Suprapubic skin (tissue), 4 donors: ENCODE data around the gene PFKFB2. TPM values are rescaled to one million over a fixed set of nuclear protein-coding genes. Genes with fewer than 3 reads are reported as not detected.

Experiments
- DNase-seq, 2 donors: peaks; one replicate each; pipeline ENCODE4 v3.0.0-alpha.2; 2019; ENCODE audit warnings: low spot score in 2 of 2
- H3K27ac ChIP-seq: fragments of 200-600 bp; sonication (generic); one replicate; pipeline ENCODE4 v1.5.1; 2019
- H3K27me3 ChIP-seq: fragments of 200-600 bp; sonication (generic); one replicate; pipeline ENCODE4 v1.5.1; 2019
- H3K36me3 ChIP-seq: fragments of 200-600 bp; sonication (generic); one replicate; pipeline ENCODE4 v1.5.1; 2019
- H3K4me1 ChIP-seq: fragments of 200-600 bp; sonication (generic); one replicate; pipeline ENCODE4 v1.5.1; 2019
- H3K4me3 ChIP-seq: fragments of 200-600 bp; sonication (generic); one replicate; pipeline ENCODE4 v1.5.1; 2019; ENCODE audit warnings: mild to moderate bottlenecking
- H3K9me3 ChIP-seq: fragments of 200-600 bp; sonication (generic); one replicate; pipeline ENCODE4 v1.5.1; 2019
- CTCF ChIP-seq, 2 donors: fragments of 200-600 bp in 1 of 2; fragments of 450-650 bp in 1 of 2; sonication (generic) in 1 of 2; IDR thresholded peaks; one replicate each; pipeline ENCODE4 v1.5.1; 2016 to 2019; ENCODE audit warnings: antibody characterized with exemption in 2 of 2, mild to moderate bottlenecking in 1 of 2, moderate library complexity in 1 of 2
- EP300 ChIP-seq: sonication (generic); formaldehyde crosslinking; IDR thresholded peaks from one replicate; pipeline ENCODE4 v1.6.1; 2017; ENCODE audit warnings: antibody characterized with exemption
- POLR2A ChIP-seq, 2 donors: fragments of 450-650 bp; IDR thresholded peaks; one replicate each; pipeline ENCODE4 v1.6.1; 2017; ENCODE audit warnings: antibody characterized with exemption in 2 of 2, mild to moderate bottlenecking in 2 of 2, moderate library complexity in 2 of 2
- POLR2AphosphoS5 ChIP-seq, 3 donors: sonication (generic); formaldehyde crosslinking; IDR thresholded peaks; one replicate each; pipeline ENCODE4 v1.6.1; 2017; ENCODE audit warnings: antibody characterized with exemption in 3 of 3
- WGBS: methylation state at CpG from one replicate; pipeline ENCODE4 v1.1.5; 2018; 5-methylcytosine and 5-hydroxymethylcytosine counted together
- total RNA-seq, 4 donors: library from RNA; depleted of rRNA; stranded (reverse); fragments of >200 nt; gene quantifications; one replicate each; pipeline ENCODE4 v1.1.0, GENCODE V29; 2016

Gene PFKFB2
- total RNA-seq, 4 donors from 2014 or later, result 11.8 to 33.1 (median 17.1) TPM

GRCh38 chr1:207050480-207051190, 2.4 kb upstream of the PFKFB2 start:
- Histone ChIP-seq H3K9me3 (no peaks in the 10 kb centered on the region), H3K4me1 (peaks cover 70% of the 10 kb centered on the region), H3K4me3 (peak overlapping the region; percentile 74), H3K27me3 (no peaks in the 10 kb centered on the region), H3K27ac (peak overlapping the region; percentile 80), H3K36me3 (peaks cover 19% of the 10 kb centered on the region)
- DNase-seq, result peak; percentile 95 to 96
- under 1% methylated on average over 44 of the region's 47 CpGs for WGBS
- peak in 1 of 2 donors; percentile 49 for TF ChIP-seq POLR2A (IDR thresholded peaks at IDR 0.05)
- peak in 1 of 3 donors; percentile 45 for TF ChIP-seq POLR2AphosphoS5 (IDR thresholded peaks at IDR 0.05)
- no peak for TF ChIP-seq EP300
- no peak for TF ChIP-seq CTCF (IDR thresholded peaks at IDR 0.05)

GRCh38 chr1:207051191-207051943, 1.7 kb upstream of the PFKFB2 start, which contains the start of gene YOD1:
YOD1 (minus strand) TSS chr1:207051208; CDS start chr1:207051030, 178 bp downstream.
- TF ChIP-seq POLR2A (IDR thresholded peaks at IDR 0.05) (no peak), POLR2AphosphoS5 (IDR thresholded peaks at IDR 0.05) (no peak), EP300 (no peak), CTCF (IDR thresholded peaks at IDR 0.05) (no peak)
- no peaks in the 10 kb centered on the region for H3K9me3 ChIP-seq
- H3K4me3 ChIP-seq, result peak within 1 kb of the TSS; percentile 74
- WGBS, result 37% methylated on average over 15 of the region's 15 CpGs
- no peak for DNase-seq
- peaks cover 19% of the 10 kb centered on the region for H3K36me3 ChIP-seq
- no peaks in the 10 kb centered on the region for H3K27me3 ChIP-seq
- H3K4me1 ChIP-seq, result peaks cover 64% of the 10 kb centered on the region
- peak within 1 kb of the TSS; percentile 80 for H3K27ac ChIP-seq

- H3K9me3 ChIP-seq, result no peaks in the 10 kb centered on the region
- no peaks in the 10 kb centered on the region for H3K36me3 ChIP-seq
- H3K27ac ChIP-seq, result peak overlapping the region; percentile 16
- TF ChIP-seq POLR2A (IDR thresholded peaks at IDR 0.05), result no peak
- TF ChIP-seq CTCF (IDR thresholded peaks at IDR 0.05), result no peak
- no peak for TF ChIP-seq POLR2AphosphoS5 (IDR thresholded peaks at IDR 0.05)
- no peak for TF ChIP-seq EP300
- no peaks in the 10 kb centered on the region for H3K27me3 ChIP-seq
- WGBS, result 32% methylated on average over 2 of the region's 2 CpGs
- peaks cover 37% of the 10 kb centered on the region for H3K4me1 ChIP-seq
- H3K4me3 ChIP-seq, result no peak overlapping the region
- DNase-seq, result no peak
Observed at GRCh38 chr1:207054491-207054890, 1.4 kb downstream of the PFKFB2 start.

GRCh38 chr1:207055386-207056001, 2.4 kb downstream of the PFKFB2 start:
- peaks cover 6% of the 10 kb centered on the region for H3K36me3 ChIP-seq
- peaks cover 34% of the 10 kb centered on the region for H3K4me1 ChIP-seq
- WGBS, result 79% methylated on average over 3 of the region's 3 CpGs
- TF ChIP-seq CTCF (IDR thresholded peaks at IDR 0.05) (no peak), EP300 (no peak), POLR2AphosphoS5 (IDR thresholded peaks at IDR 0.05) (no peak), POLR2A (IDR thresholded peaks at IDR 0.05) (no peak)
- no peak overlapping the region for H3K4me3 ChIP-seq
- no peaks in the 10 kb centered on the region for H3K9me3 ChIP-seq
- DNase-seq, result no peak
- no peak overlapping the region for H3K27ac ChIP-seq
- no peaks in the 10 kb centered on the region for H3K27me3 ChIP-seq

GRCh38 chr1:207056673-207057072, 3.6 kb downstream of the PFKFB2 start:
- Histone ChIP-seq H3K27ac (no peak overlapping the region), H3K27me3 (no peaks in the 10 kb centered on the region), H3K4me3 (no peak overlapping the region), H3K4me1 (peaks cover 27% of the 10 kb centered on the region), H3K36me3 (peaks cover 9% of the 10 kb centered on the region), H3K9me3 (no peaks in the 10 kb centered on the region)
- TF ChIP-seq EP300, result no peak
- TF ChIP-seq POLR2AphosphoS5 (IDR thresholded peaks at IDR 0.05), result no peak
- TF ChIP-seq POLR2A (IDR thresholded peaks at IDR 0.05), result no peak
- no peak for TF ChIP-seq CTCF (IDR thresholded peaks at IDR 0.05)
- WGBS, result 84% methylated on average over 6 of the region's 6 CpGs
- no peak for DNase-seq
